ENCODE measurements around the gene MORN3. TPM values are rescaled to one million over a fixed set of nuclear protein-coding genes. Genes with fewer than 3 reads are reported as not detected.

Gene MORN3
- total and polyA plus RNA-seq, 2 of the 8 experiments (the other 6 are each of a cell fraction or from before 2014, with no cell fraction given), result 0.39 to 0.93 TPM

DNA sequence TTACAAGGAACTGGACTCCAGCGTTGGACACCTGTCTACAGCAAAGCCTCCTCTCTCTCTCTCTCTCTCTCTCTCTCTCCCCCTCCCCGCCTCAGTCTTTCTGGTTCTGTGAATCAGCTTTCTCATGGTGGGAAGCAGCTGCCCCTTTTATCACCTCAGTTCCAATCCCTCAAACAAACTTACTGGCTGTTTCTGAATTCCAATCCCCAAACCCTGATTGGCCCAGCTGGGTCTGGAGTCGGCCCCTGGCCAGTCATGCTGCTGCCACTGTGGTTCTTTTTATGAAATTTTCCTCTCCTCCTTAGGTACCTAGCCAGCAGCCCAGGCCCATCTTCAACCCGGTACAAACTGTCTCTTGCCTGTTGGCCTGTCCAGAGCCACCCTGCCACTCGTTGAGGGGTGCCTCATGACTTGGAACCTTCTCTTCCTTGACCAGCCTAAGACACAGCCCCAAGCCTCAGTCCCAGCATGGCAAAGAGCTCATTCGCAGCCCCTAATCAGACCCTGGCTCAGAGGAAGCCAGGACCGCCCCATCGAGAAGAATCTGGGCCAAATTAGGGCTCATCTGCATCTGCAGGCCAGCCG lies 9.4 kb upstream of the MORN3 start:
- FAIRE-seq, result no peak
- ChIA-PET CTCF (ENCODE audit: partially characterized antibody) (interaction anchor here (0.6 to 4.6 kb wide), 10 partner anchors 18 to 236 kb away, joined by 3 to 41 read pairs (median 4); no protein-coding TSS in a partner anchor), POLR2A (ENCODE audit: partially characterized antibody) (interaction anchor here (0.5 to 2.6 kb wide), 7 partner anchors 10 to 134 kb away, joined by 3 to 10 read pairs (median 3); partner anchors contain the start of gene MORN3)
- Histone ChIP-seq H3K4me3 (ENCODE audit: extremely low read depth in 1 of 4, insufficient read depth in 2 of 4, low read depth in 3 of 4, low read length in 4 of 4) (no peak overlapping the region), H2BK15ac (ENCODE audit: low read length) (no peak overlapping the region), H3K4me1 (replicated peaks in 1 of 4; ENCODE audit: control insufficient read depth in 3 of 4, insufficient read depth in 4 of 4, low read length in 3 of 4) (peaks cover 0 to 4% (median 0%) of the 10 kb centered on the region in 4 experiments; a peak in 4 of 7 replicates), H3K14ac (ENCODE audit: insufficient read length) (no peak overlapping the region), H3K27me3 (replicated peaks in 1 of 4; ENCODE audit: control insufficient read depth in 3 of 4, extremely low read depth in 1 of 4, insufficient read depth in 3 of 4, low read length in 3 of 4) (no peaks in the 10 kb centered on the region), H3K4me2 (ENCODE audit: insufficient read depth in 1 of 2, low read depth in 2 of 2, low read length in 2 of 2) (no peak overlapping the region; a peak in 1 of 4 replicates), H3K4ac (replicated peaks; ENCODE audit: insufficient read length, low read depth, low read length) (no peak overlapping the region), H2BK120ac (replicated peaks; ENCODE audit: low read depth, low read length) (no peak overlapping the region), H3K36me3 (ENCODE audit: control insufficient read depth in 2 of 4, insufficient read depth in 4 of 4, low read length in 3 of 4) (no peaks in the 10 kb centered on the region), H3K9ac (replicated peaks in 1 of 4; ENCODE audit: extremely low read depth in 1 of 4, low read depth in 3 of 4, low read length in 3 of 4) (no peak overlapping the region), H2AK5ac (ENCODE audit: low read depth, low read length) (no peak overlapping the region), H3K23ac (ENCODE audit: insufficient read length) (no peak overlapping the region), H3K18ac (ENCODE audit: extremely low read depth, low read length) (peak overlapping the region; percentile 85; the same call in 1 of the 2 replicates), H3K79me1 (ENCODE audit: low read depth, low read length) (no peaks in the 10 kb centered on the region), H2BK5ac (ENCODE audit: low read depth, low read length) (0 out of 2 replicates have a peak overlapping the region, but pooled peaks have one; percentile 7), H4K8ac (ENCODE audit: extremely low read depth, insufficient read depth, low read length) (peak overlapping the region; percentile 28), H4K5ac (ENCODE audit: insufficient read length, low read depth, low read length) (peak overlapping the region; percentile 38), H2BK20ac (ENCODE audit: low read length) (no peak overlapping the region), H3K79me2 (ENCODE audit: control insufficient read depth in 1 of 2, insufficient read depth in 2 of 2, low read length in 2 of 2) (no peaks in the 10 kb centered on the region), H3K9me3 (ENCODE audit: insufficient read depth in 2 of 2, low read depth in 1 of 2, low read length in 1 of 2) (no peaks in the 10 kb centered on the region), H3K56ac (replicated peaks; ENCODE audit: insufficient read length, low read depth, low read length) (no peak overlapping the region), H3K23me2 (ENCODE audit: low read depth, low read length) (no peaks in the 10 kb centered on the region), H2AFZ (ENCODE audit: low read length) (peak overlapping the region; percentile 60), H4K91ac (replicated peaks; ENCODE audit: insufficient read length, low read length) (no peak overlapping the region), H3K27ac (ENCODE audit: low read depth, low read length) (no peak overlapping the region), H4K20me1 (replicated peaks in 1 of 2; ENCODE audit: control insufficient read depth in 1 of 2, insufficient read depth in 2 of 2, low read length in 2 of 2) (no peaks in the 10 kb centered on the region), H2BK12ac (ENCODE audit: low read depth, low read length) (0 out of 2 replicates have a peak overlapping the region, but pooled peaks have one; percentile 30)
- no peak for DNase-seq (ENCODE audit: low read depth in 1 of 2, low spot score in 2 of 2)
- 76% methylated on average over 9 of the region's 9 CpGs; no CpG with 5 or more reads in 1 of the 2 experiments for WGBS, 2 experiments (ENCODE audit: extremely low coverage in 1 of 2, insufficient coverage in 1 of 2, insufficient read length in 1 of 2, insufficient replicate concordance in 2 of 2, low coverage in 1 of 2, low lambda C conversion rate in 2 of 2, missing lambda C conversion rate in 1 of 2)
- no peak for TF ChIP-seq TAF7 (optimal IDR thresholded peaks at IDR 0.05; ENCODE audit: borderline replicate concordance, low read depth, low read length)
- TF ChIP-seq NANOG (IDR thresholded peaks at IDR 0.05; ENCODE audit: insufficient read depth, low read depth, low read length, poor library complexity, severe bottlenecking), result no peak

Data from H1 (cell line).